GM18520 (cell line): Measurements from ENCODE around the gene SERPINA1.
"Not testable (repeated sequence)": the region's sequence is repeated elsewhere in the genome, so short reads cannot be mapped to it uniquely, and the experiment has no call there.

ENCODE experiments used
- ATAC-seq: cut with Tn5 transposase; IDR thresholded peaks from one replicate; pipeline ENCODE4 v1.9.1; 2021; ENCODE audit not compliant: unreplicated experiment

The SERPINA1 gene

DNA sequence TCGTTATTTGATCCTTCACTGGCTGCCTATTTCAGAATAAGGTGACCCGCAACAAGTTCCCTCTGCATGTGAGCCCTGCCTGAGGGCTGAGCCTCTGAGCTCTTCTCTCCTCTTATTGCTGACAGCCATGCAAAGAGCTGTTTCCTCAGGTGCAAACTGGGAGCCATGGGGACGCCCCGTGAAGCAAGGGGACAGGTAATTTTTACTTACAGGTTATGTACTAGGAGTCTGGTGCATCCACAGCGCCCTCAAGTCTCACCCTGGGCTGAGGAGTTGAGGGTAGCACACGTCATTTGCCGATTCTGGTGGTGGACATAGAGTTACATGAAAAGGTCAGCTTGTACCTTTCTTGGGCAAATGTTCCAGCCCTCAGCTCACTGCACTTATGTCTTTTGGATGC lies 39.1 kb downstream of the SERPINA1 start:
- no peak for ATAC-seq

DNA sequence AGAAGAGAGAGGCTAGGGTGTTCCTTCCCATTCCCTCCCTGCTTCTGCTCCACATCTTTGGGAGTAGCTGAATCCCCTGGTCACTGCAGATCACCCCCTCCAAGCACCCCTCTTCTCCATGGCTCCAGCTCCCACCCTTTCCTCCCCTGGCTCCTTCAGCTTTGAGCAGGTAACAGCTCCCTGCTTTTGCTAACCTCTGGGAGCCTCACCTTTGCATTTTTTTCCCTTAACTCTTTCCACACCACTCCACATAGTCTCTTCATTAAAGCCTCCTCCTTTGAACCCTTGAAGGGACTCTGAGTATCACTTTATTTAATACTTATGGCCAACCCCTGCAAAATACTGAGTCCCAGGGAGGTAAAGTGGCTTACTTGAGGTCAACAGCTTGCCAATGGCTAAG lies 39.6 kb downstream of the SERPINA1 start:
- ATAC-seq, result no peak

- ATAC-seq, result no peak
Observed at GRCh38 chr14:94346841-94347240, 41.6 kb downstream of the SERPINA1 start.

GRCh38 chr14:94346065-94346786 lies 42.2 kb downstream of the SERPINA1 start:
- ATAC-seq, result not testable (repeated sequence)

DNA sequence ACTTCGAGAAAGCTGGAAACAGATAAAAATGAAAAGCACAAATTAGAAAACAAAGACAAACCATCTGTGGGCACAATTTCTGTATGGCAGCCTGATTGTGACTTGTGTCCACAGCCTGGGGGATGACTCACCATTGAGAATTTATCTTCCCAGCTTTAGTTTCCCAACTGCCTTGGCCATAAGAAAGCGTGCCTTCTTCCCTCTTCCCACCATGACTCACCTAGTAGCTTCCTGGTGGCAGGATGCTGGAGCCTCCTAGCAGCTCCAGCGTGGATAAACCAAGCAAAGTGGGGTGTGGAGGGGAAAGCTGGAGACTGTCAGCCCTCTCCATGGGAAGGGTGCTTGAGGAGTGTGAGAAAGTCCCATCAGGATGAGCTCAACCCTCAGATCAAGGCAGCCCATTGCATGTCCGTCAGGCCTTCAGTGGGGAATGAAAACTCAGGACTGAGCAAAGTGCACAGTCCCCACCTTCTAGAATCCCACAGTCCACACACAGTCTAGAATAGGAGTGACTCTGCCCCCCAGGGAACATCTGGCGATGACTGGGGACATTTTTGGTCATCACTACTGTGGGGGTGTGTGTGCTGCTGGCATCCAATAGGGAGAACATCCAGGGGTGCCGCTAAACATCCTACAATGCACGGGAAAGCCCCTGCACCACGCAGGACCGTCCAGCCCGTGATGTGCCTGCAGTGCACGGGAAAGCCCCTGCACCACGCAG lies 42.9 kb downstream of the SERPINA1 start:
- ATAC-seq, result no peak

GRCh38 chr14:94344389-94344788 lies 44.0 kb downstream of the SERPINA1 start:
- no peak for ATAC-seq

DNA sequence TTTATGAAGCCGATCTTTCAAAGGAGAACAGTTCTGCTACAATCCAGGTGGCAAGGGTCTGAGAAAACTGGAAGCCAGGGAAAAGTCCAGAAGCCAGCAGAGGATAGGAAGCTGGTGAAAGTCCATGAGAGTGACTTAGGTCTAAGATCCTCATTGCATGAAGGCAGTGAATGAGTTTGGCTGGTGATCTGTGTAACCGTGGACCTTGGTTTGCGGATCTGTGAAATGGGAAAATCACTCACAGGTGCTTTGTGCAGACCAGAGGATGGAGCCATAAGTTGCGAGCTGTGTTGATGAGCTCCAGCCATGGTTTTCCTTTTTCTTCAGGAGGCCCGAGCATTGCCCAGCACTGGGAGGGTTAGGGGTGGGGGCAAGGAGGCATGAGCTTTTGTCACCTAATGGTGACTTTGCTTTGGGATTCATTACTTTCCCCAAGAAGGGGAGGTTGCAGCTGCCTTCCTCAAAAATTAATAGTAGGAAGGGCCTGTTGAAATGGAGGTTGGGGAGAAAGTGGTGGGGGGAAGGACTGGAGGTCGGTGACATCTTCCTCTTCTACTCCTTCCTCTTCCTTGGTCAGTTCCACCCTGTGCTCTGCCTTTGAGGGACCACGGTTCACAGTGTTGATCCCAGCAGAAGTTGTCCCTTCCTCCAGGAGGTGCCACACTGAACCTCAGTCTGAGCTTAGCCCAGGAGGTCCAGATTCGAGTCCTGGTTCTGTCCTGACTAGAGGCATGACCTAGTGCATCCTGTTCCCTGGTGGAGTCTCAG lies 45.0 kb downstream of the SERPINA1 start:
- ATAC-seq, result no peak

DNA sequence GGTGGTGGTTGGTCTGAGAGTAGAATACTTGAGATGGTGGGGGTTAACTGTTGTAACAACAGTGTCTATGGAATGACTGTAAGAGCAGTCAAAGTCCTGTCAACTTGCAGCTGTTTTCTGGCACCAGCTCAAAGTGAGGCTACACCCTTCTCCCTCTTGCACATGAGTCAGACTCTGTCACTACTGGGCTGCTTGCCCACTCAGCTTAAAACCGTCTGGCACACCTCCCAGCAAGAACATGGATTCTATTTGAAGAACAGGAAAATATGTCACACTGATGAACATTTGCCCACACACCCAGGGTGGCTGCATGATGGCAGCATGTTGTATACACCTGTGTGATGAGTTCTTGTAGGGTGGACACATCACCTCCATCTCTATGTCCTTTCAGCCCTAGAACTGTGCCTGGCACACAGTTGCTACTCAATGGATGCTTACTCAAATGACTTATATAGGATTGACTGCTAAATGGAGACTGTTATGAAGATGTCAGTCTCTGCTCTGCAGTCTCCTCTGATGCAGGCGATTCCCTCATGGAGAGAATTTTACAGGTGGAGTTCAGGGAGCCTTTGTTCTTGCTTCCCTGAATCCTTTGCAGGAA lies 46.0 kb downstream of the SERPINA1 start:
- ATAC-seq, result no peak

- ATAC-seq, result no peak
Observed at GRCh38 chr14:94341656-94342333, 46.6 kb downstream of the SERPINA1 start.

DNA sequence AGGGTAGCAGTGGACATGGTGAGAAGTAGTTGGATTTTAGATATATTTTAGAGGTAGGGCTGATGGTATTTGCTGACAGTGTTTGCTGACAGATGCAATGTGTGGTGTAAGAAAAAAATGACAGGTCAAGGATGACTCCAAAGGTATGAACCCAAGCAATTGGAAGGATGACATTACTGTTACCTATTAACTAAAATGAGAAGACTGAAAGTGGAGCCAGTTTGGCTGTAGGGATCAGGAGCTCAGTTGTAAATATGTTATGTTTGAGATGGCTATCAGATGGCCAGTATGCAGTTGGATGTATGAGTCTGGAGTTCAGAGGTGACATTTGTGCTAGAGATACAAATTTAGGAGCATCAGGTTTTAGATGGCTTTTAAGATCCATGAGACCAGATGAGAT lies 47.9 kb downstream of the SERPINA1 start:
- ATAC-seq, result no peak

GRCh38 chr14:94338023-94338422 lies 50.4 kb downstream of the SERPINA1 start:
- no peak for ATAC-seq

GRCh38 chr14:94337274-94337673 lies 51.1 kb downstream of the SERPINA1 start:
- ATAC-seq, result no peak

DNA sequence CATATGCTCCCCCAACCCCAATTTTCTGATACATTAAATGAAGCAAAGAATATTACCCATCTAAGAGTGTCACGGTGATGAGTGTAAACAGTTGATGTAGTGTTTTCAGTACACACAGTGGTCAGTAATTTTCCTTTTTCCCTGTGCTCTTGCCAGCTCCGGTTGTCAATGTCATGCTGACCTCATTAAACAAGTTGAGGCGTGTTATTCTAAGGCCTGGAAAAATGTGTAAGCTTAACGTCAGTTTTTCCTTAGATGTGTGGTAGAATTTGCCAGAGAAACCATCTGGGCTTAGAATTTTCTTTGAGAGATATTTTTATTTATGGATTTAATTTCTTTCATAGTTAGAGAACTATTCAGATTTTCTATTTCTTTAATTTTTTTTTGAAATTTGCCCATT lies 53.5 kb downstream of the SERPINA1 start:
- no peak for ATAC-seq

GRCh38 chr14:94332587-94332986 lies 55.8 kb downstream of the SERPINA1 start:
- ATAC-seq, result no peak

- ATAC-seq, result no peak
Observed at GRCh38 chr14:94332063-94332583, 56.3 kb downstream of the SERPINA1 start.

GRCh38 chr14:94331462-94331861 lies 56.9 kb downstream of the SERPINA1 start:
- no peak for ATAC-seq

- ATAC-seq, result no peak
Observed at GRCh38 chr14:94330857-94331256, 57.5 kb downstream of the SERPINA1 start.

DNA sequence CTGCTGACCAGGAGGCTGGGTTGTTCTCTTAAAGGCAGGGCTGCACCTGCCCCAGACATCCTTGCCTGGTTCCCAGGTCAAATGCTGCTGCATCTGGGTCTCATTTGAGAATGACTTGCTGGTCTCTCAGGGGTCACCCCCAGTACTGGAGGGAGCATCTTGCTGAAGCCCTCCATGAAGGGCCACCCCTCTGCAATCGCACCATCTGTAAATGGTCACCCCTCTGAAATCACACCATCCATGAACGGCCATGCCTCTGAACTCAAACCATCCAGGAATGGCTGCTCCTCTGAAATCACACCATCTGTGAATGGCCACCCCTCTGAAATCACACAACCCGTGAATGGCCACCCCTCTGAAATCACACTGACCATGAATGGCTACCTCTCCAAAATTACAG lies 58.0 kb downstream of the SERPINA1 start:
- no peak for ATAC-seq

- ATAC-seq, result no peak
Observed at GRCh38 chr14:94329857-94330256, 58.5 kb downstream of the SERPINA1 start.

GRCh38 chr14:94328196-94328595 lies 60.2 kb downstream of the SERPINA1 start:
- ATAC-seq, result no peak
